Stimulated activated CD4-positive, alpha-beta T cell treated with anti-CD3 and anti-CD28 coated beads, Interleukin-2, amount 100 ng/mL, for 4 hours (primary cell): Measurements from ENCODE around the gene GLT8D1.
"Not testable (repeated sequence)": the region's sequence is repeated elsewhere in the genome, so short reads cannot be mapped to it uniquely, and the experiment has no call there.

Experiments
- DNase-seq: peaks from one replicate; pipeline ENCODE4 v3.0.0-alpha.2; 2020; ENCODE audit warnings: low read depth

GLT8D1 gene

GRCh38 chr3:52679811-52680210 lies 25.8 kb downstream of the GLT8D1 start:
- DNase-seq = no peak

GRCh38 chr3:52679199-52679538 lies 26.4 kb downstream of the GLT8D1 start:
- DNase-seq = no peak

- DNase-seq = no peak
Observed at GRCh38 chr3:52678265-52679198, 27.1 kb downstream of the GLT8D1 start.

GRCh38 chr3:52676201-52676600 lies 29.4 kb downstream of the GLT8D1 start:
- not testable (repeated sequence) for DNase-seq

GRCh38 chr3:52671676-52672075 lies 33.9 kb downstream of the GLT8D1 start:
- DNase-seq = no peak

GRCh38 chr3:52670621-52671521 lies 34.7 kb downstream of the GLT8D1 start:
- peak; percentile 9 for DNase-seq

- no peak for DNase-seq
Observed at GRCh38 chr3:52663098-52663497, 42.5 kb downstream of the GLT8D1 start.

- DNase-seq = no peak
Observed at GRCh38 chr3:52660046-52660445, 45.5 kb downstream of the GLT8D1 start.

- DNase-seq = no peak
Observed at GRCh38 chr3:52655895-52656294, 49.7 kb downstream of the GLT8D1 start.

- no peak for DNase-seq
Observed at GRCh38 chr3:52651592-52651991, 54.0 kb downstream of the GLT8D1 start.

GRCh38 chr3:52650439-52650838 lies 55.2 kb downstream of the GLT8D1 start:
- no peak for DNase-seq

GRCh38 chr3:52649461-52650210 lies 56.0 kb downstream of the GLT8D1 start:
- DNase-seq = no peak

GRCh38 chr3:52645549-52645948 lies 60.0 kb downstream of the GLT8D1 start:
- no peak for DNase-seq
